ENCODE results near the gene EXOC4.

EXOC4 gene

GRCh38 chr7:133681529-133681928 lies 428.7 kb downstream of the EXOC4 start:
- no peak for DNase-seq

GRCh38 chr7:133682364-133683181 lies 429.7 kb downstream of the EXOC4 start:
- DNase-seq, result no peak

GRCh38 chr7:133683182-133683454 lies 430.2 kb downstream of the EXOC4 start:
- no peak for DNase-seq

DNA sequence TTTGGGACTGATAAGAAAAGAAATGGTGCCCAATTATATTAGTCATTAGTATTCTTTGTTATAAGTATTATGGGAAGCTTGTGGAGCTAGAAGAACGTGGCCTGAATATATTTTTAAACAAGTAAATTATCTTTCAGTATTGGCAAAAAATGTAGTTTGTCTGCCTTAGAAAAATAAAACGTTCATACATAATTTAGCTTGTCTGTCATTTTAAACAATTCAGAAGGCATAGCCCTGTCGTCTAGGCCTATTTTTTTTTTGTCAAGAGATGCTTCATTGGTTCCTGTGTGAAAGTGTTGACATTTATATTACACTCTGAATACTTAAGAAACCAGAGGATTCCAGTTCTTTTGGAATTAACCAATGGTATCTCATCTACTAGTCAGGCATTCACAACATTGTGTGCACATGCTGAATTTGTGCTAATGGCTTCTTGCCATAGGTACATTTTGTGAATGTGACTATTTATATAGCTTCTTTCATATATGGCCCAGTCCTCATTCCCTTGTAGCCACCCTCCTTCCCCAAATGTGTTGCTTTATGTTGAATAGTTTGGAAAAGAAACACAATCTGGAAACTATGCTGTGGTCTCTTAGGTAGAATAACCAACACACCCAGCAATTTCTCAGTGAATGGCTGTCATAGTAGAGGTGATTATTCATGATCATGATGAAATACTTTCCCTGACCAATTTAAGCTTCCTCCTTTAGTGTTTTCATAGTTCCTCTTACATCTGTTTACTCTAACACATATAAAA lies 435.8 kb downstream of the EXOC4 start:
- no peak for DNase-seq

- no peak for DNase-seq
Observed at GRCh38 chr7:133690740-133691139, 437.9 kb downstream of the EXOC4 start.

DNA sequence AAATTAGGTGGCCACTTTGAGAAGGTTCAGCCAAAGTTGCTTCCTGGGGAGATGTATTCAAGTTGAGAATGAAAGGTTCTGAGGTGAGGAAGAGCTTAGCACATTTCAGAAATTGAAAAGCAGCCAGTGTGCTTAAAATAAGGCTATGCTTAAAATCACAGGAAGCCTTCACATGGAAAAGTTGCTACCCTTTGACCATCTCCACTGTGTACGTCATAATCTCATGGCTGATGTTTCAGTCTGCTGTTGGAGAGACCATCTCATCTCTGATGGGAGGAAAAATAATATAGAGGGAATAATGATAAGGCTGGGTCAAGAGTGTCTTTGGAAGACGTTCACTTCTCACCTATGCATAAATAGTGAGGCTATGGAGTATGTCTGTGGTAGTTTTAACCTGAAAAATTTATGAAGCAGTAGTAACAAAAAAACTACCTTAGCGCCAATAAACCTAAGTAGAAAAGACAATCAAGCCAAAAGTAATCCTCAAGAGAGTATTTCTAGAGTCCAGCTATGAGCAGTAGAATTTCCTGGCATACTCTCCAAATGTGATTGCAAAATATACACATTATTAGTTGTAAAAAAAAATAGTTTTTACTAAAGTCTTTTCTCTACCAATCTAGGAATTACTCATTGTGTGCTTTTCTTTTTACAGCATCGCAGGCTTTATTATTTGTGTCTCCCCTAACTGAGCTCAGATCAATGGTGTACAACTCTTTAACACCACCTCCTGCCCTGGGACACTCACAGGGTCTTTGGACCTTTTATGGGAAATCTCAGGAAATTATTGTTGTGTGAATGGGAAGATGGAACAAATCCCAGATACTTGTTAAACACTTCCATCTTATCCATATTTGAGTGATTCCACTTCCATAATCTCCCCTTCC lies 439.1 kb downstream of the EXOC4 start:
- no peak for DNase-seq

GRCh38 chr7:133693281-133693680 lies 440.4 kb downstream of the EXOC4 start:
- DNase-seq, result no peak

- no peak for DNase-seq
Observed at GRCh38 chr7:133696056-133696455, 443.2 kb downstream of the EXOC4 start.

GRCh38 chr7:133697585-133697984 lies 444.7 kb downstream of the EXOC4 start:
- no peak for DNase-seq

- no peak for DNase-seq
Observed at GRCh38 chr7:133698127-133698526, 445.2 kb downstream of the EXOC4 start.

- no peak for DNase-seq
Observed at GRCh38 chr7:133699386-133699785, 446.5 kb downstream of the EXOC4 start.

GRCh38 chr7:133702078-133702477 lies 449.2 kb downstream of the EXOC4 start:
- DNase-seq, result no peak

- no peak for DNase-seq
Observed at GRCh38 chr7:133702960-133703359, 450.1 kb downstream of the EXOC4 start.

GRCh38 chr7:133703547-133703946 lies 450.7 kb downstream of the EXOC4 start:
- peak; percentile 52 for DNase-seq

DNA sequence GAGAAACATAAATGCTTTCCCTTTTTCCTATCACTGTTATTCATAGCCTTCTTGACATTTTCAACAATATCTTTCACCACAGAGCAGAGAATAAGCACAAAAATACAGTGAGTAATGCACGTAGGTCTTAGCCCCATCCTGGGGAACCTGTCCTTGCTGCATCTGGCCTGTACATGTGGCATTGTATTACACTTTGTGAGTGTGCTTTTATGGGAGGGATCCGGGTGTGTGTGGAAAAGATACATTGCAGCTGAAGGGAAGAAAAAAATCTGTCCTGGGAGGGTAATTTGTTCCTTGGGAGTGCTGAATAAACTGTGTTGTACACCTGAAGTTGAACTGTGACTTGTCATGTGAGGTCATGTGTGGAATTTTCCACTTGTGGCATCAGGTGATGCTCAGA lies 451.6 kb downstream of the EXOC4 start:
- no peak for DNase-seq

DNA sequence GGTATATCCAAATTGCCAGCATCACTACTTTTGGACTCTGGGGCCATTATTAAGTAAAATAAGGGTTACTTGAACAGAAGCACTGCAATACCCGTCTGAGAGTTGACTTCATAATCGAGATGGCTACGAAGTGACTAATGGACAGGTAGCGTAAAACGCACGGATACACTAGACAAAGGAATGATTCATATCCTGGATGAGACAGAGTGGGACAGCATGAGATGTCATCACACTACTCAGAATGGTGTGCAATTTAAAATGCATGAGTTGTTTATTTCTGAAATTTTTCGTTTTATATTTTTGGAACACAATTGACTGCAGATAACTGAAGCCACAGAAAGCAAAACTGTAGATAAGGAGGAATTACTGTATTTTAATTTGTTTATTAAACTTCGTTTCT lies 452.7 kb downstream of the EXOC4 start:
- DNase-seq, result no peak

- no peak for DNase-seq
Observed at GRCh38 chr7:133706016-133706415, 453.1 kb downstream of the EXOC4 start.

- DNase-seq, result no peak
Observed at GRCh38 chr7:133709036-133709880, 456.4 kb downstream of the EXOC4 start.

GRCh38 chr7:133712544-133712943 lies 459.7 kb downstream of the EXOC4 start:
- DNase-seq, result no peak

DNA sequence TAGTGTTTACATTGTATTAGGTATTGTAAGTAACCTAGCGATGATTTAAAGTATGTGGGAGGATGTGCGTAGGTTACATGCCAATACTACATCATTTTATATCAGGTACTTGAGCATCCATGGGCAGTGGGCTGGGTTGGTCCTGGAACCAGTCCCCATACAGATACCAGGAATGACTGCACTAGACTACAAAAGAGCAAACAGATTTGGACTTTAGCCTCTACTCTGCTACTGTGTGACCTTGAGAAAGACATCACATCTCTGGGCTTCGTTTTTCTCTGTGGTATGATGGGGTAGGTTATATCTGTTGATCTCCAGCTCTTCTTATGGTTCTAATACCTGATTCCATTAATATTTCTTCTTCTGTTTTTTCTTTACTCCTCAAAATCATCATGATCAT lies 461.8 kb downstream of the EXOC4 start:
- no peak for DNase-seq

GRCh38 chr7:133718131-133718530 lies 465.3 kb downstream of the EXOC4 start:
- no peak for DNase-seq

DNA sequence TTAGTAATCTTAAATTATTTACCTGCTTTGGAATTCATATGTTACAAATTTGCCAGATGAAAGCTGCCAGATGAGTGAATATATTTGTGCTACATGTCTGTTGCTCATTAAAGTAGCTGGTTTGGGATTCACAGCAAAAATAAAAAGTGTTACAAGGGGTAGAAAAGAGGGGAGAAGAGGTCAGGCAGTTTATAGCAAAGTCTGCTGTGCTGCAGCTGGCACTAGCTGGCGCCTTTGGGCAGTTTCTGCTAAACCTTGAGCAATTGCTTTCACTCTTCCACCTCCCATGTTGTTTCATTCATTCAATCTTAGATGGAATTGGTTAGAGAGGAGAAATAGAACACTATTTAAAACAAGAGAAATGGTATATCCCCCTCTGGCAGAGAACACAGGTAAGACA lies 470.2 kb downstream of the EXOC4 start:
- DNase-seq, result no peak

DNA sequence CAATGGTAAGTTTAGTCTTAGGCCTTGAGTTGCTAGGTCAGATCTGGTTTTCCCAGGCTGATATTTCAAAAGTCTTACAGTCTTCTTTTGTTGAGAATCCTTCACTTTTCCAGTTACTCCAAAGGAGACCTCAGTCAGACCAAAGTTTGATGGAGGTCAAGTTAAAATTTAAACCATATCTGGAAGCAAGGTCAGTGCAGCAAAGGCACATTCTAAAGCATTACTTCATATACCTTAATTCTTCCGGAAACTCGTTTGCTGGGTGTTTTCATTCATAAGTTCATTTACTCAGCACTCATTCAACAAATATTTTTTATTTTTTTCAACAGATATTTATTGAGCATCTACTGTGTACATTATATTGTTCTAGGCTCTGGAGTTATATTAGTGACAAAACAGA lies 471.3 kb downstream of the EXOC4 start:
- DNase-seq, result no peak

Measured in amniotic stem cell (primary cell).